H1 (cell line): ENCODE measurements around the gene CUZD1.

ENCODE experiments used
- CEBPB ChIP-seq: IDR thresholded peaks from 2 replicates; pipeline ENCODE4 v1.6.1; 2012; ENCODE audit warnings: low read depth, low read length
- POLR2AphosphoS5 ChIP-seq: IDR thresholded peaks from 2 replicates; pipeline ENCODE4 v1.6.1; 2011; ENCODE audit warnings: low read depth, low read length
- SIX5 ChIP-seq: IDR thresholded peaks from 2 replicates; pipeline ENCODE4 v1.6.1; 2011; ENCODE audit warnings: mild to moderate bottlenecking, low read depth, low read length
- SP4 ChIP-seq: IDR thresholded peaks from 2 replicates; pipeline ENCODE4 v1.6.1; 2012; ENCODE audit warnings: low read length, inconsistent platforms

DNA sequence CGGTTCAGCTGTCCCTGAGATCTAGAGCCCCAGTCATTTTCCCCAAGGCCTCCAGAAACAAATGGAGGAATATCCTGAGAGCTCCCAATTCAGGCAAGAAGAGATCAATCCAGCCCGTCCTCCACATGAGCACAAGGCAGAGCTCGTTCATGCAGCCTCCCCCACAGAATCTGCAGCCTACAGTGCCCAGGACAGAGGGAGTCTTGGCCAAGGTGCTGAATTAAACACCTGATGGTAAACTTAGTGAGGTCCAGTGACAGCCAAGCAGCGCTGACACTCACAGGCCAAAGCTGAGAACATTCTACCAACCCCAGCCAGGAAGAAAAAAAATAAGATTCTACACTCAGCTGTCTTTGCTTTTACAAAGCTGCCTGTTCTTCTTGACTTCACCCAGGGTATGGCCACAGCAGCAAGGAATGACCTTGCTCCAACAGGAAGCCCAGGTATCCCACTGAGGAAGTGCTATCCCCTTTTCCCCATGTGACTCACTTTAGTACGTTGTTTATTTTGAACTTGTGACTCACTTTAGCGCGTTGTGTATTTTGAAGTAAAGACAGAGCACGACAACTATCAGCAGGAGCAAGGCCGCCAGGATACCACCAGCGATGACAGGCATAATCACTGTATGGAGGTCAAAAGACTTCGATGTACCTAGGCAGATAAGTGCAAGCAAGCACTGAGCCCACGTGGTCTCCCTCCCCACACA lies 4.4 kb upstream of the CUZD1 start:
- no peak for TF ChIP-seq POLR2AphosphoS5
- no peak for TF ChIP-seq SIX5
- TF ChIP-seq SP4 = no peak
- TF ChIP-seq CEBPB = no peak
